NCI-H1092 (cell line): ENCODE data around the gene PHLPP1.

Experiments
- DNase-seq: peaks from one replicate; lab custom pipeline; 2025; lab: John Stamatoyannopoulos, UW

PHLPP1 gene

GRCh38 chr18:62810682-62811081 lies 95.3 kb downstream of the PHLPP1 start:
- no peak for DNase-seq

DNA sequence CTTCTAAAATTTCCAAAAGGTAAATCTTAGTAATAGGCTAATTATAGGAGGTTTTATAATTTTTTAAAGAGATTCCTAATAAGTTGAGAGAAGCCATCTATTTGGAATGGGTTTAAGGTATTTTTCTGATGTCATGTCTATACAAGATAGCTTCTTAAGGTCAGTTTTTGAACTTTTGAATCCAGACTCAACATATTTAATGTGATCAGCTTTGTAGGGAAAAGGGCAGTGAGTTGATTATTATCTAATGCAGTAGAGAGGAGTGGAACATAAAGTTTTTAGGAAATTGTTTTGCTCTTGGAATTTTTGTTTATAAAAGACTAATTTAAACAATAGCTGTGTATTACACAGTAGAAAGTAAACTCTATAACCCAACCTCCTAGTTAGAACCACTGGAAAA lies 96.3 kb downstream of the PHLPP1 start:
- DNase-seq, result no peak

DNA sequence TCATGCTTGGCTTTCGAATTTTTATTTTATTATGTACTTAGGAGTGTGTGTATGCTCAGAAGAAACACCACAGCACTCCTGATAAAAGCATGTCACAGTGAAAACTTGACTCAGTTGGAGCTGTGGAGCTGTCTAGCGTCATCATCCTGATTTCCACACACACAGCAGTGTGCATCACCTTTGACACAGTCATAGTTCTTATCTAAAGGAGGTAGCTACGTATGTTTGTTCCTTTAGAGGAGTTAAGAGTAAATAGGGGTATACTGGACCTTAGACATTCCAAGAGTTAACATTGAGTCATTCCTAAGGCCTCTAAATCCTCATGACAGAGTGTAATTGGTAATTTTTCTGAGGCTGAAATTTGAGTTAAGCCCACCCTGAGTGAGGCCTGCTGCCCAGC lies 96.9 kb downstream of the PHLPP1 start:
- DNase-seq, result no peak

DNA sequence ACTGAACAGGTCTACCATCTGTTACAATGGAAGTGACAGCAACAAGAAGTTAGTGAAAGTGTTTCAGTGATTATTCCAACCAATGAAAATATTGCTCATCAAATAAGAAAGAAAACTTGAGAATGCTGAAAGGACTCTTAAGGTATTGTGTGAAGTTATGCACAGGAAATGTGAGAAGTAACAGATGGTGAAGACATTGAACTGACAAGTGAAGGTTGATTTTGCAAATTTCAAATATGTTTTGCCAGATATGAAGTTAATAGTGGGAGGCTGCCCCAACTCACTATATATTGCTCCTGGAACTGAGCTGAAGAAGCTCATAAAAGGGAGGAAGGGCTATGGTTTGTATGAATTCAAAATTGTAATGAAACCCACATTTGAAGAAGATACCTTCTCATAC lies 97.5 kb downstream of the PHLPP1 start:
- no peak for DNase-seq

- DNase-seq, result no peak
These were observed 98.9 kb downstream of the PHLPP1 start for GRCh38 chr18:62814132-62814759.

DNA sequence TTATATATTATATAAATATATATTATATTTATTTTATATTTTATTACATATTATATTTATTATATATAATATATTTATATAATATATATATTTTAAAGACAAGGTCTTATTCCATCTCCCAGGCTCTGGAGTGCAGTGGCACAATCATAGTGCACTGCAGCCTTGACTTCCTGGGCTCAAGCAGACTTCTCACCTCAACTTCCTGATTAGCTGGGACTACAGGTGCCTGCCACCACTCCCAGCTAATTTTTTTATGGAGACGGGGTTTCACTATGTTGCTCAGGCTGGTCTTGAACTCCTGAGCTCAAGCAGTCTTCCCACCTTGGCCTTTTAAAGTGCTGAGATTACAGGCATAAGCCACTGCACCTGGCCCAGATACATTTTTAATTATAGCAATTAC lies 110.0 kb downstream of the PHLPP1 start:
- DNase-seq, result no peak

GRCh38 chr18:62827397-62827796 lies 112.1 kb downstream of the PHLPP1 start:
- DNase-seq, result peak; percentile 7

GRCh38 chr18:62828091-62828640 lies 112.8 kb downstream of the PHLPP1 start:
- no peak for DNase-seq

DNA sequence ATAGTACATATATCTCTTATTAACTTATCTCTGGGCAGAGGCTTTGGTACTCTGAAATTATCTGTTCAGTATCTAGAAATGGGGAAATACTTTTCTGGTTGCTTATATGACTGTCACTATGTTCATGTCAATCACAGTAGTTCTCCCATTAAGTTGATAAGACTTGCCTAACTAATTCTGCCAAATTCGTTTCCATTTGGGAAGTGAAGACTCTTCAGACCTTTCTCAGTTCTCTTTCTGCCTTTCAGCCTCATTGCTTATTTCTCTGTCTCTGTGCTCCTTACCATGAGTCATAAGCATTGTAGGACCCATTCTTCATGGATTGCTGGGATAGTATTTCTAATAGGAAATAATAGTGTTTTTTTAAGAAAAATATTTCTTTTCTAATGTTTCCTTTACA lies 113.5 kb downstream of the PHLPP1 start:
- no peak for DNase-seq

GRCh38 chr18:62829936-62830335 lies 114.6 kb downstream of the PHLPP1 start:
- DNase-seq, result no peak

DNA sequence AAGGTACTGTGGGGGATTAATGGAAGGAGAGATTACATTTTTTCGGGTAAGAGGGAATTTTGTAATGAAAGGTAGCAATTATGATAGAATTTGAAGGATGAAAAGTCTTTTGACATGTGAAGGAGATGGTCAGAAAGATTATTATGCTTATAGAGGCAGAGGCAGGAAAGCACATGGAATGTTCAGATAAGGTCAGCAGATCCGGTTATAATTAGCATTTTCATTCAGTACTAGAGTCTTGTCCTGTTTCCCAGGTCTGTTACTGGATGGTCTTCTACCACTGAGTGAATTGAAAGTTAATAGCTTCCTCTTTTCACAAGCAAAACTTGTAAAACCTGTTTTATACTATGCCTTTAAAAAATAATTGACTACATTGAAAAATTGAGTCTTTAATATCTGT lies 116.9 kb downstream of the PHLPP1 start:
- no peak for DNase-seq

GRCh38 chr18:62833494-62833893 lies 118.2 kb downstream of the PHLPP1 start:
- DNase-seq, result no peak

- DNase-seq, result no peak
These were observed 119.4 kb downstream of the PHLPP1 start for GRCh38 chr18:62834715-62835114.

- no peak for DNase-seq
These were observed 121.7 kb downstream of the PHLPP1 start for GRCh38 chr18:62837011-62837410.

DNA sequence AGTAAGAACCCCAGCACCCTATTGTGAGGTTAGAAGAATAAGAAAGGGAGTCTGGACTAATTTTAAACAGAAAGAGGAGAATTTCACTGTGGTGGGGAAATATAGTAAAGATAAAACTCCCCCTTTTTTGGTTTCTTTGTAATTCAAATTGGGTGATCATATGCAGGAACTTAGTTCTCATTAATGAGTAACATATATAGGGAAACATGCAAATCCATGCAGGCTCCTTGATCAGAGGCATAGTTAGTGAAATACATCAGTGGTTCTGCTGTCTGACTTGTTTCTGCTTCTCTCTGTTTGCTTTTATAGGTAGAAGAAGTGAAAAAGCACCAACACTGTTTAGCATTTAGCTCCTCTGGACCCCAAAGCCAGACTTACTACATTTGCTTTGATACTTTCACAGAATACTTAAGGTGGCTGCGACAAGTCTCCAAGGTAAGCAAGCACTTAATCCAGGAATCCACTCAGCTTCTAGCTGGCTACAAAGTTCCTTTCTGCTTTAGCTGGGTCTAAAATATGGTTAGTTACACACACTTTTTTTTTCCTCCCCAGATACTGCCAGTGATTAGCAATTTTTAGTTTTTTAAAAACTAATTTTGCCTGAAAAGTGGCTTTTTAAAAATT lies 123.2 kb downstream of the PHLPP1 start:
- no peak for DNase-seq

GRCh38 chr18:62839874-62840713 lies 124.8 kb downstream of the PHLPP1 start:
- DNase-seq, result no peak

DNA sequence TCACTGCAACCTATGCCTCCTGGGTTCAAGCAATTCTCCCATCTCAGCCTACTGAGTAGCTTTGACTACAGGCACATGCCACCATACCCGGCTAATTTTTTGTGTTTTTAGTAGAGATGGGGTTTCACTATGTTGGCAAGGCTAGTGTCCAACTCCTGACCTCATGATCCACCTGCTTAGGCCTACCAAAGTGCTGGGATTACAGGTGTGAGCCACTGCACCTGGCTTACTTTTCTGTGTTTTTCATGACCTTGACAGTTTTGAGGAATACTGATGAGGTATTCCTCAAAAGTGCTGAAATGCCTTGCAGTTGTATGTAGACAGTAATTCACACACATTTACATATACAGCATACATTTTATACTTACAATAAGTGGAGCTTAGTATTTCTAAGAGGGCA lies 126.1 kb downstream of the PHLPP1 start:
- no peak for DNase-seq

GRCh38 chr18:62842898-62843297 lies 127.6 kb downstream of the PHLPP1 start:
- no peak for DNase-seq

GRCh38 chr18:62844850-62845643 lies 129.7 kb downstream of the PHLPP1 start:
- DNase-seq, result no peak

GRCh38 chr18:62846313-62846712 lies 131.0 kb downstream of the PHLPP1 start:
- no peak for DNase-seq

DNA sequence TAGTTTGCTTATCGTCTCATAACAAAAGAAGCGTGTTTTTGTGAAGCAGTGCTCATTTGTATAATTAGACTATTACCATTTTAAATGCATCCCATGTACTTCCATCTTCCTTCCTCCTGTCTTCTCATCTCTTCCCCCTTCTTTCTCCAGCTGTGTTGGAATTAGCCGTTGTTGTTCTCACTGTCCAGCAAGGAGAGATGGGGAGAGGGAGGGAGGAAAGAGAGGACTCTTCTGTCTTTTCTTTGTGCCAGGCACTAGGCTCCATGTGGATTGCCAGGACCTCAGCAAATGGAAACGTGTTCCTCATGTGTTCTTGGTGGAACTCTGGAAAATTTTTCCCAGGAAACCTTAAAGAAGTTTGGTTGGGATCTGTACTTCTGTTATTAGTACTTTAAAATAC lies 131.7 kb downstream of the PHLPP1 start:
- no peak for DNase-seq

DNA sequence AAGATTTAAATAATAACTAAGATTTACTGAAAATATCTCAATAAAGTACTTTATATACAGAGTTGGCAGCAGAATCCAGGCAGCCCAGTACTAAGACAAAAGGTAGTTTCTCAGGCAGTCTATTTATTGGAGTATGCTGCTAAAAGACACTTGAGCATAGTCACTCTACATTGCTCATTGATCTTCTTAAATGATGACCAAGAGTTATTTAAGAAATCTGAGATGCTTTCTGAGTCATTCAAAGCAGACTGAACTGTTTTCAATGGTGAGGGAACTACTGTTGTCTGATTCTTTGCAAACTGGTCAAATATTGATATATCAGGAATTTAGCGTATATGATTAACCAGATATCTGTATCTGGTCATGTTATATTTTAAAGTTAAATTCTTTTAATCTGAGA lies 133.6 kb downstream of the PHLPP1 start:
- DNase-seq, result no peak
